Naive B cell (primary cell): ENCODE results near the gene MEF2B. TPM values are rescaled to one million over a fixed set of nuclear protein-coding genes. Genes with fewer than 3 reads are reported as not detected.

ENCODE experiments used
- ATAC-seq, 2 donors: fragments of 150-1000 bp; cut with Tn5 transposase; 2 replicates each; pipeline ENCODE4 v1.10.0; 2021; ENCODE audit warnings: low read depth in 2 of 2, mild to moderate bottlenecking in 2 of 2, moderate library complexity in 2 of 2
- DNase-seq: peaks from one replicate; pipeline ENCODE4 v3.0.0; 2022
- H3K27ac Mint-ChIP-seq, 6 donors: one replicate each; pipeline ENCODE4 v1.8.0; 2020 to 2022; ENCODE audit warnings: mild to moderate bottlenecking in 6 of 6, mixed read lengths in 6 of 6, moderate library complexity in 5 of 6, inconsistent platforms in 2 of 6
- H3K27me3 Mint-ChIP-seq, 3 donors: one replicate each; pipeline ENCODE4 v1.8.0; 2021 to 2022; ENCODE audit warnings: mixed read lengths in 3 of 3, mild to moderate bottlenecking in 1 of 3
- H3K36me3 Mint-ChIP-seq, 2 donors: one replicate each; pipeline ENCODE4 v1.8.0; 2020 to 2022; ENCODE audit warnings: mixed read lengths in 2 of 2, inconsistent platforms in 1 of 2, mild to moderate bottlenecking in 1 of 2
- H3K4me1 Mint-ChIP-seq, 3 donors: one replicate each; pipeline ENCODE4 v1.8.0; 2020 to 2022; ENCODE audit warnings: mixed read lengths in 3 of 3, inconsistent platforms in 1 of 3, mild to moderate bottlenecking in 1 of 3, moderate library complexity in 1 of 3
- H3K4me3 Mint-ChIP-seq, 8 donors: one replicate each; pipeline ENCODE4 v1.8.0; 2020 to 2022; ENCODE audit warnings: mild to moderate bottlenecking in 8 of 8, mixed read lengths in 8 of 8, moderate library complexity in 8 of 8, inconsistent platforms in 2 of 8
- H3K9me3 Mint-ChIP-seq, 7 donors: one replicate each; pipeline ENCODE4 v1.8.0; 2020 to 2022; ENCODE audit warnings: mixed read lengths in 7 of 7, mild to moderate bottlenecking in 5 of 7, inconsistent platforms in 2 of 7, moderate library complexity in 1 of 7
- polyA plus RNA-seq, 6 donors: library from polyadenylated mRNA; unstranded; fragments of 300-500 nt; fragmentation: Illumina TruSeq; gene quantifications; one replicate each; pipeline ENCODE4 v1.2.3, GENCODE V29; 2021; ENCODE audit warnings: low read depth in 6 of 6

The MEF2B gene
- polyA plus RNA-seq, 6 donors from 2014 or later, result 0.19 to 1.4 (median 0.38) TPM; not detected in 2

GRCh38 chr19:19206938-19207337, 36.9 kb upstream of the MEF2B start:
- no peaks in the 10 kb centered on the region for H3K36me3 Mint-ChIP-seq
- peaks cover 6 to 48% (median 24%) of the 10 kb centered on the region in 3 donors for H3K27me3 Mint-ChIP-seq
- H3K27ac Mint-ChIP-seq, result peak overlapping the region in 1 of 6 donors; percentile 40
- H3K9me3 Mint-ChIP-seq, result peaks cover 0 to 11% (median 1%) of the 10 kb centered on the region in 7 donors
- no peak for DNase-seq
- peak overlapping the region in 5 of 8 donors; percentile 5 to 73 (median 23) for H3K4me3 Mint-ChIP-seq
- H3K4me1 Mint-ChIP-seq, result peaks cover 22 to 42% (median 37%) of the 10 kb centered on the region in 3 donors
- ATAC-seq, result no peak

GRCh38 chr19:19205416-19206410, 35.6 kb upstream of the MEF2B start:
- peaks cover 22 to 42% (median 33%) of the 10 kb centered on the region in 3 donors for H3K4me1 Mint-ChIP-seq
- DNase-seq (no peak), ATAC-seq (no peak)
- peak overlapping the region in 3 of 8 donors; percentile 44 to 97 (median 66) for H3K4me3 Mint-ChIP-seq
- peaks cover 0 to 11% (median 1%) of the 10 kb centered on the region in 7 donors for H3K9me3 Mint-ChIP-seq
- H3K27me3 Mint-ChIP-seq, result peaks cover 0 to 39% (median 14%) of the 10 kb centered on the region in 3 donors
- no peaks in the 10 kb centered on the region for H3K36me3 Mint-ChIP-seq
- no peak overlapping the region for H3K27ac Mint-ChIP-seq

- Mint-ChIP-seq H3K27ac (peak overlapping the region in 2 of 6 donors; percentile 27 to 29), H3K4me1 (peaks cover 22 to 42% (median 33%) of the 10 kb centered on the region in 3 donors), H3K36me3 (no peaks in the 10 kb centered on the region), H3K9me3 (peaks cover 0 to 11% (median 1%) of the 10 kb centered on the region in 7 donors), H3K27me3 (peaks cover 0 to 26% (median 2%) of the 10 kb centered on the region in 3 donors), H3K4me3 (peak overlapping the region; percentile 88 to 98 (median 96))
- DNase-seq, result no peak
- ATAC-seq, result no peak
Observed at GRCh38 chr19:19204181-19204580, 34.1 kb upstream of the MEF2B start.

GRCh38 chr19:19203012-19203856, 33.2 kb upstream of the MEF2B start, which contains the start of gene NR2C2AP:
NR2C2AP (minus strand) TSS chr19:19203414; CDS start chr19:19203060, 354 bp downstream.
- Mint-ChIP-seq H3K4me3 (peak within 1 kb of the TSS; percentile 92 to 98 (median 96)), H3K9me3 (peaks cover 0 to 11% (median 1%) of the 10 kb centered on the region in 7 donors), H3K27me3 (peaks cover 0 to 24% (median 0%) of the 10 kb centered on the region in 3 donors), H3K36me3 (peaks cover 0 to 5% of the 10 kb centered on the region in 2 donors), H3K27ac (peak within 1 kb of the TSS; percentile 70 to 94 (median 92)), H3K4me1 (peaks cover 22 to 44% (median 33%) of the 10 kb centered on the region in 3 donors)
- DNase-seq (peak; percentile 83), ATAC-seq (peak; percentile 89 to 90)

GRCh38 chr19:19202707-19203011, 32.6 kb upstream of the MEF2B start:
- Mint-ChIP-seq H3K27ac (peak overlapping the region in 5 of 6 donors; percentile 39 to 94 (median 84)), H3K36me3 (peaks cover 0 to 8% of the 10 kb centered on the region in 2 donors), H3K27me3 (peaks cover 0 to 21% (median 0%) of the 10 kb centered on the region in 3 donors), H3K4me1 (peaks cover 18 to 43% (median 29%) of the 10 kb centered on the region in 3 donors), H3K4me3 (peak overlapping the region; percentile 92 to 98 (median 96)), H3K9me3 (peaks cover 0 to 9% (median 1%) of the 10 kb centered on the region in 7 donors)
- no peak for DNase-seq
- ATAC-seq, result no peak

- Mint-ChIP-seq H3K27me3 (peaks cover 0 to 14% (median 0%) of the 10 kb centered on the region in 3 donors), H3K27ac (peak overlapping the region in 5 of 6 donors; percentile 68 to 94 (median 85)), H3K4me1 (peaks cover 12 to 37% (median 22%) of the 10 kb centered on the region in 3 donors), H3K9me3 (peaks cover 0 to 3% (median 0%) of the 10 kb centered on the region in 7 donors), H3K4me3 (peak overlapping the region; percentile 92 to 98 (median 96)), H3K36me3 (peaks cover 0 to 8% of the 10 kb centered on the region in 2 donors)
- DNase-seq (no peak), ATAC-seq (no peak)
Observed at GRCh38 chr19:19201697-19202630, 31.9 kb upstream of the MEF2B start.

- no peaks in the 10 kb centered on the region for H3K27me3 Mint-ChIP-seq
- H3K4me3 Mint-ChIP-seq, result peak overlapping the region; percentile 91 to 99 (median 97)
- no peak for ATAC-seq
- no peaks in the 10 kb centered on the region for H3K9me3 Mint-ChIP-seq
- H3K27ac Mint-ChIP-seq, result peak overlapping the region in 4 of 6 donors; percentile 36 to 89 (median 66)
- no peak for DNase-seq
- H3K36me3 Mint-ChIP-seq, result peaks cover 0 to 8% of the 10 kb centered on the region in 2 donors
- H3K4me1 Mint-ChIP-seq, result peaks cover 39 to 63% (median 40%) of the 10 kb centered on the region in 3 donors
Observed at GRCh38 chr19:19193926-19194325, 23.9 kb upstream of the MEF2B start.

- Mint-ChIP-seq H3K27ac (peak overlapping the region; percentile 88 to 100 (median 99)), H3K27me3 (no peaks in the 10 kb centered on the region), H3K4me1 (peaks cover 39 to 69% (median 46%) of the 10 kb centered on the region in 3 donors), H3K9me3 (no peaks in the 10 kb centered on the region), H3K36me3 (no peaks in the 10 kb centered on the region), H3K4me3 (peak overlapping the region; percentile 91 to 99 (median 97))
- ATAC-seq (peak in 1 of 2 donors; percentile 8), DNase-seq (no peak)
Observed at GRCh38 chr19:19192910-19193423, 22.9 kb upstream of the MEF2B start.

GRCh38 chr19:19192078-19192882, 22.2 kb upstream of the MEF2B start, which contains the start of the genes BORCS8 and RFXANK:
BORCS8 (minus strand) TSS chr19:19192152; CDS start chr19:19192117, 35 bp downstream.
RFXANK (plus strand) TSS chr19:19192258; CDS start chr19:19193947, 1,689 bp downstream.
- DNase-seq (peak; percentile 99), ATAC-seq (peak; percentile 83 to 87)
- peaks cover 39 to 66% (median 46%) of the 10 kb centered on the region in 3 donors for H3K4me1 Mint-ChIP-seq
- H3K27ac Mint-ChIP-seq, result peak within 1 kb of the TSS; percentile 99 to 100 (median 99)
- no peaks in the 10 kb centered on the region for H3K36me3 Mint-ChIP-seq
- H3K9me3 Mint-ChIP-seq, result no peaks in the 10 kb centered on the region
- peak within 1 kb of the TSS; percentile 91 to 99 (median 97) for H3K4me3 Mint-ChIP-seq
- no peaks in the 10 kb centered on the region for H3K27me3 Mint-ChIP-seq

GRCh38 chr19:19191768-19192077, 21.7 kb upstream of the MEF2B start:
- DNase-seq, result no peak
- H3K27me3 Mint-ChIP-seq, result no peaks in the 10 kb centered on the region
- H3K9me3 Mint-ChIP-seq, result peaks cover 0 to 3% (median 0%) of the 10 kb centered on the region in 7 donors
- no peak for ATAC-seq
- H3K36me3 Mint-ChIP-seq, result peaks cover 1 to 3% of the 10 kb centered on the region in 2 donors
- H3K27ac Mint-ChIP-seq, result peak overlapping the region; percentile 99 to 100 (median 99)
- peak overlapping the region; percentile 91 to 99 (median 97) for H3K4me3 Mint-ChIP-seq
- H3K4me1 Mint-ChIP-seq, result peaks cover 42 to 70% (median 50%) of the 10 kb centered on the region in 3 donors

GRCh38 chr19:19186742-19187141, 16.7 kb upstream of the MEF2B start:
- Mint-ChIP-seq H3K27ac (peak overlapping the region in 1 of 6 donors; percentile 36), H3K4me1 (peaks cover 25 to 50% (median 40%) of the 10 kb centered on the region in 3 donors), H3K27me3 (no peaks in the 10 kb centered on the region), H3K9me3 (peaks cover 0 to 6% (median 3%) of the 10 kb centered on the region in 7 donors), H3K36me3 (peaks cover 14 to 19% of the 10 kb centered on the region in 2 donors), H3K4me3 (peak overlapping the region in 4 of 8 donors; percentile 41 to 80 (median 48))
- ATAC-seq, result no peak
- DNase-seq, result no peak
